Transverse colon (tissue), 4 donors: ENCODE data around the gene ACTL6B. TPM values are rescaled to one million over a fixed set of nuclear protein-coding genes. Genes with fewer than 3 reads are reported as not detected.

Experiments
- DNase-seq: peaks from one replicate; pipeline ENCODE4 v3.0.0-alpha.2; 2019
- H3K27ac ChIP-seq, 4 donors: fragments of 200-600 bp; sonication (generic); 2 replicates each; pipeline ENCODE4 v1.5.1; 2016 to 2018; ENCODE audit warnings: inconsistent platforms in 4 of 4
- H3K27me3 ChIP-seq: fragments of 200-600 bp; sonication (generic); 2 replicates; pipeline ENCODE4 v1.5.1; 2017; ENCODE audit warnings: inconsistent platforms
- H3K36me3 ChIP-seq, 4 donors: fragments of 200-600 bp; sonication (generic); 2 replicates each; pipeline ENCODE4 v1.5.1; 2017 to 2019; ENCODE audit warnings: inconsistent platforms in 4 of 4
- H3K4me1 ChIP-seq, 4 donors: fragments of 200-600 bp; sonication (generic); 2 replicates each; pipeline ENCODE4 v1.5.1; 2017 to 2020; ENCODE audit warnings: inconsistent platforms in 4 of 4
- H3K4me3 ChIP-seq, 4 donors: fragments of 200-600 bp; sonication (generic); 1 replicate in 1 of 4; 2 replicates in 3 of 4; pipeline versions ENCODE4 v1.5.1 to v1.6.1; 2017 to 2019; ENCODE audit warnings: inconsistent platforms in 4 of 4
- H3K9me3 ChIP-seq, 2 donors: fragments of 200-600 bp; sonication (generic); 2 replicates each; pipeline ENCODE4 v1.5.1; 2017 to 2019; ENCODE audit warnings: inconsistent platforms in 2 of 2
- EP300 ChIP-seq: sonication (generic); formaldehyde crosslinking; IDR thresholded peaks from one replicate; pipeline ENCODE4 v1.6.1; 2017; ENCODE audit warnings: antibody characterized with exemption, low read depth
- POLR2A ChIP-seq: fragments of 450-650 bp; IDR thresholded peaks from one replicate; pipeline ENCODE4 v1.6.1; 2016; ENCODE audit warnings: antibody characterized with exemption, mild to moderate bottlenecking, moderate library complexity
- POLR2AphosphoS5 ChIP-seq, 3 donors: sonication (generic); formaldehyde crosslinking; IDR thresholded peaks; one replicate each; pipeline ENCODE4 v1.6.1; 2016; ENCODE audit warnings: antibody characterized with exemption in 3 of 3
- WGBS, 2 donors: methylation state at CpG; one replicate each; pipeline ENCODE4 v1.1.5; 2018; ENCODE audit warnings: low coverage in 1 of 2; 5-methylcytosine and 5-hydroxymethylcytosine counted together
- in situ Hi-C, 4 donors: fragments of 200-750 bp; cut with MboI; loops; one replicate each; pipeline versions ENCODE4 v1.15.0 to v1.15.1; 2017; ENCODE audit warnings: low sequenced_read_pairs in 3 of 4, low pct_ligation_motif_present in 1 of 4, low pct_unique_long_range_greater_than_20kb in 1 of 4
- intact Hi-C: fragments of 100-400 bp; cut with DNase I; formaldehyde crosslinking; loops from one replicate; pipeline ENCODE4 v1.15.1; 2023; ENCODE audit warnings: low total_unique reads
- total RNA-seq, 4 donors: library from RNA; depleted of rRNA; stranded (reverse); fragments of >200 nt; gene quantifications; one replicate each; pipeline ENCODE4 v1.1.0, GENCODE V29; 2016
- TF ChIP-seq, protein P1 (sequence below), 5 experiments: fragments of 200-600 bp in 3 of 5; fragments of 450-650 bp in 2 of 5; sonication (generic) in 3 of 5; IDR thresholded peaks; 1 replicate in 2 of 5; 2 replicates in 3 of 5; pipeline ENCODE4 v1.5.1; 2016 to 2017; ENCODE audit warnings: antibody characterized with exemption in 5 of 5, inconsistent platforms in 3 of 5, mild to moderate bottlenecking in 2 of 5, moderate library complexity in 1 of 5

The ACTL6B gene
- total RNA-seq, 4 donors from 2014 or later, result not detected

DNA sequence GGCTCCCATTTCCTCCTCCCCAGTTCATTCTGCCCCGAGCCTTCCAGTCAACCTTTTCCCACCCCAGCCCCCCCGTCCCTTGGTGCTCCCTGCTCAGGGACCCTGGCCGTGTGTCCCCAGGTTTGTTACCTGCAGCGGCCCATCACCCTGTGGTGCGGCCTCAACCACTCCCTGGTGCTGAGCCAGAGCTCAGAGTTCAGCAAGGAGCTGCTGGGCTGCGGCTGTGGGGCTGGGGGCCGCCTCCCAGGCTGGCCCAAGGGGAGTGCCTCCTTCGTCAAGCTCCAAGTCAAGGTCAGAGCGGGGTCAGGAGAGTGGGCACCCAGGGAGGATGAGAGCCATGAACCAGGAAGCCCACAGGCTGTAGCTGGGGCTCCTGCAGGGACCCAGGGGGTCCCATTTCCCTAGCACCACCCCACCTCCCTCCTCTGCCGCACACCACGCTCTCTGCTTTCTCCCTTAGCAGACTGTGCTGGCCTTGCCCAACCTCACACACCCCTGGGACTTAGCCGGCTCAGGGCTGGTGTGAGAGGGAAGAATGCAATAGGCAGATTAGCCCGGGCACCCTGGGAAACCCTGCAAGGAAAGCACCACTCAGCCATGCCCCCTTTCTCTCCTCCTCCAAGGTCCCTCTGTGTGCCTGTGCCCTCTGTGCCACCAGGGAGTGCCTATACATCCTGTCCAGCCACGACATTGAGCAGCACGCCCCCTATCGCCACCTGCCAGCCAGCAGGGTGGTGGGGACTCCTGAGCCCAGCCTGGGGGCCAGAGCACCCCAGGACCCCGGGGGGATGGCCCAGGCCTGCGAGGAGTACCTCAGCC lies 56.1 kb downstream of the ACTL6B start:
- Histone ChIP-seq H3K4me3 (no peak overlapping the region), H3K27ac (no peak overlapping the region), H3K9me3 (no peaks in the 10 kb centered on the region), H3K36me3 (no peaks in the 10 kb centered on the region), H3K27me3 (no peaks in the 10 kb centered on the region), H3K4me1 (peaks cover 1 to 19% (median 17%) of the 10 kb centered on the region in 4 donors)
- in situ Hi-C loops (loop anchor here in 1 of 4 donors (25.0 kb wide), 1 partner anchor 87 kb away; the partner anchor contains the start of gene GIGYF1), intact Hi-C loops (no loop called here)
- TF ChIP-seq POLR2A (no peak), EP300 (no peak), POLR2AphosphoS5 (IDR thresholded peaks at IDR 0.05) (no peak)
- TF ChIP-seq, protein P1, sequence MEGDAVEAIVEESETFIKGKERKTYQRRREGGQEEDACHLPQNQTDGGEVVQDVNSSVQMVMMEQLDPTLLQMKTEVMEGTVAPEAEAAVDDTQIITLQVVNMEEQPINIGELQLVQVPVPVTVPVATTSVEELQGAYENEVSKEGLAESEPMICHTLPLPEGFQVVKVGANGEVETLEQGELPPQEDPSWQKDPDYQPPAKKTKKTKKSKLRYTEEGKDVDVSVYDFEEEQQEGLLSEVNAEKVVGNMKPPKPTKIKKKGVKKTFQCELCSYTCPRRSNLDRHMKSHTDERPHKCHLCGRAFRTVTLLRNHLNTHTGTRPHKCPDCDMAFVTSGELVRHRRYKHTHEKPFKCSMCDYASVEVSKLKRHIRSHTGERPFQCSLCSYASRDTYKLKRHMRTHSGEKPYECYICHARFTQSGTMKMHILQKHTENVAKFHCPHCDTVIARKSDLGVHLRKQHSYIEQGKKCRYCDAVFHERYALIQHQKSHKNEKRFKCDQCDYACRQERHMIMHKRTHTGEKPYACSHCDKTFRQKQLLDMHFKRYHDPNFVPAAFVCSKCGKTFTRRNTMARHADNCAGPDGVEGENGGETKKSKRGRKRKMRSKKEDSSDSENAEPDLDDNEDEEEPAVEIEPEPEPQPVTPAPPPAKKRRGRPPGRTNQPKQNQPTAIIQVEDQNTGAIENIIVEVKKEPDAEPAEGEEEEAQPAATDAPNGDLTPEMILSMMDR (IDR thresholded peaks at IDR 0.05), result no peak
- no peak for DNase-seq
- WGBS, 2 donors, result 67% methylated on average over 18 of the region's 18 CpGs; no CpG with 5 or more reads in 1 of the 2 donors

DNA sequence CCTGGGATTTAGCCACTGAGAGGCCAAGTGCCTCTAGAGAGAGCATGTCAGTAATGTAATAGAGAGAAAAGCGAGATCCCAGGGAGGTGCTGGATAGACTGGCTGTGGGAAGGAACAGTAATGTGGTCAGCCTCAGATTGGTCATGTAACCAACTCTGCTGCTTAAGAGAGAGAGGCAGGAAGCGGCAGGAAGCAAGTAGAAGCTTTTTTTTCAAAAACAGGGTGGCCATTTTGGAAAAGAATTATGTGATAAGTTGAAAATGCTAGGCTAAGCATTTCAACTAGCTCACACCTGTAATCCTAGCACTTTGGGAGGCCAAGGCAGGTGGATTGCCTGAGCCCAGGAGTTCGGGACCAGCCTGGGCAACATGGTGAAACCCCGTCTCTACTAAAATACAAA lies 57.8 kb downstream of the ACTL6B start:
- Histone ChIP-seq H3K4me3 (no peak overlapping the region), H3K4me1 (peaks cover 0 to 5% (median 3%) of the 10 kb centered on the region in 4 donors), H3K9me3 (no peaks in the 10 kb centered on the region), H3K36me3 (no peaks in the 10 kb centered on the region), H3K27ac (no peak overlapping the region), H3K27me3 (no peaks in the 10 kb centered on the region)
- DNase-seq, result no peak
- in situ Hi-C loops (loop anchor here in 1 of 4 donors (25.0 kb wide), 1 partner anchor 89 kb away; the partner anchor contains the start of gene GIGYF1), intact Hi-C loops (no loop called here)
- WGBS, 2 donors, result 88 to 96% methylated on average over 4 of the region's 4 CpGs
- TF ChIP-seq POLR2A (no peak), POLR2AphosphoS5 (IDR thresholded peaks at IDR 0.05) (no peak), EP300 (no peak)
- TF ChIP-seq, protein P1 (IDR thresholded peaks at IDR 0.05), result no peak

DNA sequence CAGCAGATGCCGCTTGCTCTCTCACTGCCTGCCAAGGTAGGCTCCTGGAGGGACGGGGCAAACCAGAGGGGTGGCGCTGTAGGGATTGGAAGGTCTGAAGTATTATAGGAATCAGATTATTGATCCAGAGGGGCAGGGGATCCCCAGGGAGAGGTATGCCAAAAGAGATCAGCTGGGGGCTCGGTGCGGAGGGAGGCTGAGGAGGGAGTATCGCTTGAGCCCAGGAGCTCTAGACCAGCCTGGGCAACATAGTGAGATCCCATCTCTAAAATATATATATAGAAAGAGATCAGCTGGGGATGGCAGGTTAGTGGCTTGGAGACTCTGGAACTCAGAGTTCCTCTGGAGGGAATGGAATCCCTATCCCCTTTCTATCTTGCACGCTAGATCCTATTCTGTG lies 61.1 kb downstream of the ACTL6B start:
- no peak overlapping the region for H3K4me3 ChIP-seq
- no peak overlapping the region for H3K27ac ChIP-seq
- intact Hi-C loops, result no loop called here
- no peaks in the 10 kb centered on the region for H3K27me3 ChIP-seq
- DNase-seq, result no peak
- in situ Hi-C loops, result loop anchor here in 1 of 4 donors (25.0 kb wide), 1 partner anchor 92 kb away; the partner anchor contains the start of gene GIGYF1
- TF ChIP-seq EP300 (no peak), POLR2A (no peak), POLR2AphosphoS5 (IDR thresholded peaks at IDR 0.05) (no peak)
- H3K9me3 ChIP-seq, result no peaks in the 10 kb centered on the region
- 92 to 100% methylated on average over 2 to 7 of the region's 7 CpGs for WGBS, 2 donors
- H3K4me1 ChIP-seq, result no peaks in the 10 kb centered on the region
- no peaks in the 10 kb centered on the region for H3K36me3 ChIP-seq

Other genes with a start within 250 kb of the ACTL6B start
- gene ZCWPW1, start 227.7 kb downstream of the ACTL6B start, total RNA-seq, result 1 to 10 TPM in 1 of 4 donors, under 1 TPM in 2, not detected in 1; 0.68 to 2.4 (median 0.80) TPM
- gene MEPCE, start 226.6 kb downstream of the ACTL6B start, total RNA-seq, result 10 to 100 TPM; 25.9 to 41.9 (median 30.5) TPM
- 10 to 100 TPM; 17.1 to 98.4 (median 37.2) TPM for gene PPP1R35, start 220.0 kb downstream of the ACTL6B start, total RNA-seq
- not detected for gene SPACDR, start 192.2 kb downstream of the ACTL6B start, total RNA-seq
- gene TSC22D4, start 177.2 kb downstream of the ACTL6B start, total RNA-seq, result 100 to 1,000 TPM in 1 of 4 donors, 10 to 100 TPM in 3; 41.6 to 101 (median 67.6) TPM
- 1 to 10 TPM in 1 of 4 donors, under 1 TPM in 1, not detected in 2; 0.41 to 1.4 TPM for gene NYAP1, start 172.5 kb downstream of the ACTL6B start, total RNA-seq
- 100 to 1,000 TPM in 2 of 4 donors, 10 to 100 TPM in 2; 63.8 to 154 (median 102) TPM for gene AGFG2, start 117.2 kb downstream of the ACTL6B start, total RNA-seq
- 10 to 100 TPM in 1 of 4 donors, 1 to 10 TPM in 1, under 1 TPM in 1, not detected in 1; 0.96 to 52.4 (median 2.7) TPM for gene SAP25, start 82.5 kb downstream of the ACTL6B start, total RNA-seq
- 100 to 1,000 TPM; 115 to 508 (median 151) TPM for gene LRCH4, start 70.3 kb downstream of the ACTL6B start, total RNA-seq
- gene FBXO24, start 70.1 kb downstream of the ACTL6B start, total RNA-seq, result under 1 TPM in 2 of 4 donors, not detected in 2; 0.14 to 0.79 TPM
- gene PCOLCE, start 54.1 kb downstream of the ACTL6B start, total RNA-seq, result 10 to 100 TPM in 2 of 4 donors, 1 to 10 TPM in 2; 5.6 to 46.2 (median 11.7) TPM
- gene MOSPD3, start 43.9 kb downstream of the ACTL6B start, total RNA-seq, result 10 to 100 TPM; 13.5 to 39.6 (median 18.4) TPM
- under 1 TPM in 3 of 4 donors, not detected in 1; 0.60 to 0.68 (median 0.64) TPM for gene TFR2, start 14.9 kb downstream of the ACTL6B start, total RNA-seq
- 100 to 1,000 TPM; 192 to 301 (median 246) TPM for gene GNB2, start 17.3 kb upstream of the ACTL6B start, total RNA-seq
- 100 to 1,000 TPM in 1 of 4 donors, 10 to 100 TPM in 3; 25.4 to 104 (median 51.8) TPM for gene GIGYF1, start 37.8 kb upstream of the ACTL6B start, total RNA-seq
- gene POP7, start 49.7 kb upstream of the ACTL6B start, total RNA-seq, result 10 to 100 TPM; 10.7 to 58.7 (median 34.1) TPM
- not detected for gene EPO, start 64.0 kb upstream of the ACTL6B start, total RNA-seq
- gene ZAN, start 77.1 kb upstream of the ACTL6B start, total RNA-seq, result not detected
- gene EPHB4, start 171.1 kb upstream of the ACTL6B start, total RNA-seq, result 10 to 100 TPM; 23.2 to 95.5 (median 43.5) TPM
- 10 to 100 TPM; 21.0 to 46.2 (median 23.1) TPM for gene SLC12A9, start 196.3 kb upstream of the ACTL6B start, total RNA-seq
- 10 to 100 TPM; 10.9 to 24.3 (median 21.2) TPM for gene TRIP6, start 210.9 kb upstream of the ACTL6B start, total RNA-seq
- gene SRRT, start 218.7 kb upstream of the ACTL6B start, total RNA-seq, result 100 to 1,000 TPM in 2 of 4 donors, 10 to 100 TPM in 2; 64.6 to 217 (median 103) TPM
- 10 to 100 TPM in 1 of 4 donors, 1 to 10 TPM in 2, not detected in 1; 1.3 to 19.1 (median 3.7) TPM for gene UFSP1, start 233.3 kb upstream of the ACTL6B start, total RNA-seq
- gene ACHE, start 239.4 kb upstream of the ACTL6B start, total RNA-seq, result 10 to 100 TPM in 3 of 4 donors, 1 to 10 TPM in 1; 3.8 to 29.9 (median 14.3) TPM